ENCODE data around the gene DCC.

The DCC gene

DNA sequence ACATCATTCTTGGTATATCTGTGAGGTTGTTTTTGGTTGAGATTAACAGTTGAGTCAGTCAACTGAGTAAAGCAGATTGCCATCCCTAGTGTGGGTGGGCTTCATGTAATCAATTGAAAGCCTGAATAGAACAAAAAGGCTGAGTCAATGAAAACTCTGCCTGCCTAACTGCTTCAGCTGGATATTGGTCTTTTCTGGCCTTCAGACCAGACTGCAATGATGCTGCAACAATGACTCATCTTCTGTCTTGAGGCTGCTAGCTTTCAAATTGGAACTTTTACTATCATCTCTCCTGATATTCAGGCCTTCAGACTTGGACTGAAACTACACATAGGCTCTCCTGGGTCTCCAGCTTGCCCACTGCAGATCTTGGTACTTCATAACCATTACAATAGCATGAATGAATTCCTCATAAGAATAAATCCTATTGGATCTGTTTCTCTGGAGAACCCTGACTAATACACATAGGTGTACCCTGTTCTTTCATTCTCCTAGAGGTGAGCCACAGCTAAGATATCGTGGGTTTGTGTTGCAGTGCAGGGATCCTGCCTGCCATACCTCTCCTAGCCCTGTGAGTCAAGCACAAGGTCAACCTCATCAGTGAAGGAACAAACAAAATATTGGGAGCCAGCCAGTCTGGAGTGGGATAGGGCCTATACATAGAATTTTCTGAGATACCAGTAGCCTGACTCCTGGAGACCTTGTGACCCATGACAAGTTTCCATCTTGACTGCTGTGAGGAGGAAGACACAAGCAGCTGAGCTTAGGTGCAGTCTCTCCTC lies 473.8 kb downstream of the DCC start:
- CTCF ChIA-PET: no interaction called here
- Histone ChIP-seq H3K4me1 (ENCODE audit: control extremely low read depth in 1 of 4, control insufficient read depth in 4 of 4, insufficient read depth in 4 of 4, low read length in 3 of 4) (no peaks in the 10 kb centered on the region), H3K9me3 (ENCODE audit: control extremely low read depth in 1 of 5, control insufficient read depth in 4 of 5, insufficient read depth in 2 of 5, low read depth in 1 of 5, low read length in 4 of 5) (peaks cover 0 to 4% (median 0%) of the 10 kb centered on the region in 5 experiments), H3K4me3 (ENCODE audit: control insufficient read depth in 1 of 7, extremely low read depth in 1 of 7, insufficient read depth in 4 of 7, low read depth in 2 of 7, low read length in 6 of 7) (no peak overlapping the region), H3K27me3 (replicated peaks in 2 of 5; ENCODE audit: control insufficient read depth in 4 of 5, insufficient read depth in 5 of 5, low read length in 4 of 5) (no peaks in the 10 kb centered on the region), H3K27ac (ENCODE audit: insufficient read depth in 1 of 2, low read depth in 1 of 2, low read length in 2 of 2, poor library complexity in 1 of 2, severe bottlenecking in 2 of 2) (no peak overlapping the region), H3K36me3 (ENCODE audit: control insufficient read depth in 4 of 4, insufficient read depth in 4 of 4, low read length in 3 of 4) (no peaks in the 10 kb centered on the region)
- DNase-seq: no peak
- 67% methylated on average over 1 of the region's 1 CpG for WGBS (ENCODE audit: insufficient coverage)
- POLR2A ChIA-PET: no interaction called here

DNA sequence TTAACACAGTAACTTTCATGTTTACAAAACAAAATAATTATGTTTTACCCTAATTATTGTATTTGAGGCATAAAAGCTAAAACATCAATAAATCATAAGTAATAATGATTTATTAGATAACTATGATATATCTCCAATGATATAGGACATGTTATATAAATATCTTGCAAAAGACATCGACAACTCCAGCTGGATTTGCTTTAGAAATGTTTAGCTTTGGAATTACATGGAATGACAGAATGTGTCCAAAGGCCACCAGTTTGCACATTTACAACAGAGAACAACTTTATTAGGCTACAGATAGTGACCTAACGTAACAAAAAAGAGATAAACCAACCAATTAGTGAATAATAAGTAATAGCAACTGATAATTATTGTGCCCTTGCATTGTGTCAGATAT lies 475.7 kb downstream of the DCC start:
- H3K27me3 ChIP-seq (replicated peaks in 2 of 5; ENCODE audit: control insufficient read depth in 4 of 5, insufficient read depth in 5 of 5, low read length in 4 of 5): no peaks in the 10 kb centered on the region
- no peak overlapping the region for H3K4me3 ChIP-seq (ENCODE audit: control insufficient read depth in 1 of 7, extremely low read depth in 1 of 7, insufficient read depth in 4 of 7, low read depth in 2 of 7, low read length in 6 of 7)
- POLR2A ChIA-PET: no interaction called here
- WGBS (ENCODE audit: insufficient coverage): no CpG with 5 or more reads among the region's 2 CpGs
- no peak for DNase-seq
- H3K4me1 ChIP-seq (ENCODE audit: control extremely low read depth in 1 of 4, control insufficient read depth in 4 of 4, insufficient read depth in 4 of 4, low read length in 3 of 4): no peaks in the 10 kb centered on the region
- no peak overlapping the region for H3K27ac ChIP-seq (ENCODE audit: insufficient read depth in 1 of 2, low read depth in 1 of 2, low read length in 2 of 2, poor library complexity in 1 of 2, severe bottlenecking in 2 of 2)
- CTCF ChIA-PET: no interaction called here
- no peaks in the 10 kb centered on the region for H3K9me3 ChIP-seq (ENCODE audit: control extremely low read depth in 1 of 5, control insufficient read depth in 4 of 5, insufficient read depth in 2 of 5, low read depth in 1 of 5, low read length in 4 of 5)
- H3K36me3 ChIP-seq (ENCODE audit: control insufficient read depth in 4 of 4, insufficient read depth in 4 of 4, low read length in 3 of 4): no peaks in the 10 kb centered on the region

DNA sequence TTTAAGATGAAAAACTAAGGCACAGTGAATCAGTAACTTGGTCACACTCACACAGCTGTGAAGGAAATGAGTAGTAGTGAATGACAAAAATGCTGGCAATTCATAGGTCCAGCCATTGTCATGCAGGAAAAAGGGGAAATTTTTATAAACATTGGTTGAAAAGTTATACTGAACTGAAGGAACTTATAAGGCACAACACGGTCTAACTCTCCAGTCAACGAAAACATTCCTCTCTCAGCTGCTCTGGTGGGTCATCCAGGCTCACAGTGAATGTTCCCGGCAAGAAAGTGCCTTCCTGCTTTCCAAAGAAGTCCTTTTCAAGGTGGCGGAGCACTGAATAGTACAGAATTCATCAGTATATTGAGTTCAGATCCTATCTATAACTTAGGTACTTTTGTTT lies 476.1 kb downstream of the DCC start:
- WGBS (ENCODE audit: insufficient coverage): 63% methylated on average over 2 of the region's 4 CpGs
- Histone ChIP-seq H3K27ac (ENCODE audit: insufficient read depth in 1 of 2, low read depth in 1 of 2, low read length in 2 of 2, poor library complexity in 1 of 2, severe bottlenecking in 2 of 2) (no peak overlapping the region), H3K27me3 (replicated peaks in 2 of 5; ENCODE audit: control insufficient read depth in 4 of 5, insufficient read depth in 5 of 5, low read length in 4 of 5) (no peaks in the 10 kb centered on the region), H3K4me1 (ENCODE audit: control extremely low read depth in 1 of 4, control insufficient read depth in 4 of 4, insufficient read depth in 4 of 4, low read length in 3 of 4) (no peaks in the 10 kb centered on the region), H3K9me3 (ENCODE audit: control extremely low read depth in 1 of 5, control insufficient read depth in 4 of 5, insufficient read depth in 2 of 5, low read depth in 1 of 5, low read length in 4 of 5) (no peaks in the 10 kb centered on the region), H3K4me3 (ENCODE audit: control insufficient read depth in 1 of 7, extremely low read depth in 1 of 7, insufficient read depth in 4 of 7, low read depth in 2 of 7, low read length in 6 of 7) (no peak overlapping the region), H3K36me3 (ENCODE audit: control insufficient read depth in 4 of 4, insufficient read depth in 4 of 4, low read length in 3 of 4) (no peaks in the 10 kb centered on the region)
- ChIA-PET POLR2A (no interaction called here), CTCF (no interaction called here)
- DNase-seq: no peak

DNA sequence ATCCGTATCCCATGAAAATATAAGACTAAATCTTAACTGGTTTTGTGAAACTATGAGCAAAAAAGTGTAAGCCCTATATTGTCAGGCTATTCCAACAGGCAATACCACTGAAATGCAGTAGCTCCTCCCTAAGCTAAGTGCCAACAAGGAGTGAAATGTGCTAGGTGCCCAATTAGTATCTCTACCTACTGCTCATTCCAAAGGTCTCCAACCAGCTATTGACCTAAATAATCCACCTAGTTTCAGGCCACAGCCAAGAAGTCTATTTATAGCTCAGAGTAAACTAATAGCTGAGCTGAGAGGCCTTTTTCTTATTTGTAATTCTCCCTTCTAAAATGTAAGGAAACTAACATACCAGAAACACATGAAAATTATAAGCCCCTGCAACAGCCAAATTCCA lies 482.2 kb downstream of the DCC start:
- no peak overlapping the region for H3K27ac ChIP-seq (ENCODE audit: insufficient read depth in 1 of 2, low read depth in 1 of 2, low read length in 2 of 2, poor library complexity in 1 of 2, severe bottlenecking in 2 of 2)
- ChIA-PET POLR2A (no interaction called here), CTCF (no interaction called here)
- H3K36me3 ChIP-seq (ENCODE audit: control insufficient read depth in 4 of 4, insufficient read depth in 4 of 4, low read length in 3 of 4): no peaks in the 10 kb centered on the region
- DNase-seq: no peak
- no peaks in the 10 kb centered on the region for H3K27me3 ChIP-seq (replicated peaks in 2 of 5; ENCODE audit: control insufficient read depth in 4 of 5, insufficient read depth in 5 of 5, low read length in 4 of 5)
- no peaks in the 10 kb centered on the region for H3K9me3 ChIP-seq (ENCODE audit: control extremely low read depth in 1 of 5, control insufficient read depth in 4 of 5, insufficient read depth in 2 of 5, low read depth in 1 of 5, low read length in 4 of 5)
- no peaks in the 10 kb centered on the region for H3K4me1 ChIP-seq (ENCODE audit: control extremely low read depth in 1 of 4, control insufficient read depth in 4 of 4, insufficient read depth in 4 of 4, low read length in 3 of 4)
- no CpG with 5 or more reads among the region's 1 CpG for WGBS (ENCODE audit: insufficient coverage)
- H3K4me3 ChIP-seq (ENCODE audit: control insufficient read depth in 1 of 7, extremely low read depth in 1 of 7, insufficient read depth in 4 of 7, low read depth in 2 of 7, low read length in 6 of 7): no peak overlapping the region

DNA sequence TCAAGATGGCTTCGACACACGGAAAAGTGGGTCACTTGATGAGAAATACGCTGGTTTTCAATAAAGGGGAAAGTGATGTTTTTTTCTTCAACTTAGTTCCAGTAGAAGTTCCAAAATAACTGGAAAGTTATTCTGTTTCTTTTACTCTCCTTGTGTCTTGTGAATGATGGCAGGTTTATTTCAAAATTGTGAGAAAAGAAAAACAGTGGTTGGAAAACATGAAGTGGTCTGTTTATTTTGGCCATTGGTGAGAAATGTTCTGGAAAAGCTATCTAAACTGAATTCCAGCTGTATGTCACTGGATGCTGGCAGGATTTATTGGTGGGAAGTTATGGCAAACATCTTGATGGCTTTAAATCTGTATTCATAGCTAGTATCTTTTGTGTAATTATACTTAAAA lies 484.1 kb downstream of the DCC start:
- CTCF ChIA-PET: no interaction called here
- 87% methylated on average over 3 of the region's 3 CpGs for WGBS (ENCODE audit: insufficient coverage)
- DNase-seq: no peak

DNA sequence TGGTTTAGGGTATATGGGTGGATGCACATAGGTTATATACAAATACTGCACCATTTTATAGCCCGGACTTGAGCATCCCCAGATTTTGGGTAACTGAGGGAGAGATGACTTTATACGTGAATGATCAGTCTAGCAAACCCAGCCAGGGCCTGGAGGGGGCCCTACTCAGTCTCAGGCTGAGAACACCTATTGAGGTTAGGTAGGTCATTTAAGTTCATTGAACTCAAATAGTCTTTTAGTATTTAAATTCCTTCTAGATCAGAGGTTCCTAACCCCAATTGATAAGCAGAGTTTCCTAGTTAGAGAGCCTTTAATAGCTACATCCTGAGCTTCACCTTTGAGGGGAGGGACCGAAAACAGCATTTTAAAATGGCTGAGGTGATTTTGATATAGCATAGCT lies 487.0 kb downstream of the DCC start:
- CTCF ChIA-PET: interaction anchor here (0.6 kb wide), 1 partner anchor 166 kb away, joined by 4 read pairs; no protein-coding TSS in a partner anchor
- DNase-seq: no peak
- no peaks in the 10 kb centered on the region for H3K9me3 ChIP-seq (ENCODE audit: control extremely low read depth in 1 of 5, control insufficient read depth in 4 of 5, insufficient read depth in 2 of 5, low read depth in 1 of 5, low read length in 4 of 5)
- no peak overlapping the region for H3K4me3 ChIP-seq (ENCODE audit: control insufficient read depth in 1 of 7, extremely low read depth in 1 of 7, insufficient read depth in 4 of 7, low read depth in 2 of 7, low read length in 6 of 7)
- POLR2A ChIA-PET: no interaction called here
- H3K27me3 ChIP-seq (replicated peaks in 2 of 5; ENCODE audit: control insufficient read depth in 4 of 5, insufficient read depth in 5 of 5, low read length in 4 of 5): no peaks in the 10 kb centered on the region
- no peak overlapping the region for H3K27ac ChIP-seq (ENCODE audit: insufficient read depth in 1 of 2, low read depth in 1 of 2, low read length in 2 of 2, poor library complexity in 1 of 2, severe bottlenecking in 2 of 2)
- no peaks in the 10 kb centered on the region for H3K36me3 ChIP-seq (ENCODE audit: control insufficient read depth in 4 of 4, insufficient read depth in 4 of 4, low read length in 3 of 4)
- WGBS (ENCODE audit: insufficient coverage): 83% methylated on average over 1 of the region's 3 CpGs
- no peaks in the 10 kb centered on the region for H3K4me1 ChIP-seq (ENCODE audit: control extremely low read depth in 1 of 4, control insufficient read depth in 4 of 4, insufficient read depth in 4 of 4, low read length in 3 of 4)

More for the DNA sequence above, 484.1 kb downstream of the DCC start:
- H3K27ac ChIP-seq (ENCODE audit: insufficient read depth in 1 of 2, low read depth in 1 of 2, low read length in 2 of 2, poor library complexity in 1 of 2, severe bottlenecking in 2 of 2): no peak overlapping the region
- no peak overlapping the region for H3K4me3 ChIP-seq (ENCODE audit: control insufficient read depth in 1 of 7, extremely low read depth in 1 of 7, insufficient read depth in 4 of 7, low read depth in 2 of 7, low read length in 6 of 7)
- no peaks in the 10 kb centered on the region for H3K4me1 ChIP-seq (ENCODE audit: control extremely low read depth in 1 of 4, control insufficient read depth in 4 of 4, insufficient read depth in 4 of 4, low read length in 3 of 4)
- no peaks in the 10 kb centered on the region for H3K27me3 ChIP-seq (replicated peaks in 2 of 5; ENCODE audit: control insufficient read depth in 4 of 5, insufficient read depth in 5 of 5, low read length in 4 of 5)
- H3K36me3 ChIP-seq (ENCODE audit: control insufficient read depth in 4 of 4, insufficient read depth in 4 of 4, low read length in 3 of 4): no peaks in the 10 kb centered on the region
- POLR2A ChIA-PET: no interaction called here
- H3K9me3 ChIP-seq (ENCODE audit: control extremely low read depth in 1 of 5, control insufficient read depth in 4 of 5, insufficient read depth in 2 of 5, low read depth in 1 of 5, low read length in 4 of 5): no peaks in the 10 kb centered on the region

DNA sequence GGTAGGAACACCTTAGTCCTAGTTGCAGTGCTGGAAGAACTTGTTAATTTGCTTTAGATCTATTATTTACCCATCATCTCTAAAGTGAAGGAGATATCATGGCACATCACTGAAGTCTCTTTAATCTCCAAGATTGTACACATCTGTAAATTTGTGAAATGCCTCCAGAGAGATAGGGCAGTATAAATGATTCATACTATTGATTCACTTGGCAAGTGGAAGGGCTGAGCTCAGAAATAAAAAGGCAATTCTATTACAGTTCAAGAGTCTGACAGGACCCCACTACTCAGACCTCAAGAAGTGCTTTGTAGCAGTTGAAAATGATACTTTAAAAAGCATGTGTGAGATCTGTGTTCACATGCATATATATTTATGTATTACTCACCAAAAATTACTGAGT lies 489.3 kb downstream of the DCC start:
- POLR2A ChIA-PET: no interaction called here
- Histone ChIP-seq H3K36me3 (ENCODE audit: control insufficient read depth in 4 of 4, insufficient read depth in 4 of 4, low read length in 3 of 4) (no peaks in the 10 kb centered on the region), H3K4me1 (ENCODE audit: control extremely low read depth in 1 of 4, control insufficient read depth in 4 of 4, insufficient read depth in 4 of 4, low read length in 3 of 4) (no peaks in the 10 kb centered on the region), H3K4me3 (ENCODE audit: control insufficient read depth in 1 of 7, extremely low read depth in 1 of 7, insufficient read depth in 4 of 7, low read depth in 2 of 7, low read length in 6 of 7) (no peak overlapping the region), H3K27me3 (replicated peaks in 2 of 5; ENCODE audit: control insufficient read depth in 4 of 5, insufficient read depth in 5 of 5, low read length in 4 of 5) (no peaks in the 10 kb centered on the region), H3K9me3 (ENCODE audit: control extremely low read depth in 1 of 5, control insufficient read depth in 4 of 5, insufficient read depth in 2 of 5, low read depth in 1 of 5, low read length in 4 of 5) (no peaks in the 10 kb centered on the region), H3K27ac (ENCODE audit: insufficient read depth in 1 of 2, low read depth in 1 of 2, low read length in 2 of 2, poor library complexity in 1 of 2, severe bottlenecking in 2 of 2) (no peak overlapping the region)
- DNase-seq: no peak
- CTCF ChIA-PET: no interaction called here

All from common myeloid progenitor, CD34-positive (primary cell).